ENCODE results near the gene RAD51D.
A peak's percentile ranks its signal among the peaks of the same experiment; 100 is the strongest.

Gene RAD51D

DNA sequence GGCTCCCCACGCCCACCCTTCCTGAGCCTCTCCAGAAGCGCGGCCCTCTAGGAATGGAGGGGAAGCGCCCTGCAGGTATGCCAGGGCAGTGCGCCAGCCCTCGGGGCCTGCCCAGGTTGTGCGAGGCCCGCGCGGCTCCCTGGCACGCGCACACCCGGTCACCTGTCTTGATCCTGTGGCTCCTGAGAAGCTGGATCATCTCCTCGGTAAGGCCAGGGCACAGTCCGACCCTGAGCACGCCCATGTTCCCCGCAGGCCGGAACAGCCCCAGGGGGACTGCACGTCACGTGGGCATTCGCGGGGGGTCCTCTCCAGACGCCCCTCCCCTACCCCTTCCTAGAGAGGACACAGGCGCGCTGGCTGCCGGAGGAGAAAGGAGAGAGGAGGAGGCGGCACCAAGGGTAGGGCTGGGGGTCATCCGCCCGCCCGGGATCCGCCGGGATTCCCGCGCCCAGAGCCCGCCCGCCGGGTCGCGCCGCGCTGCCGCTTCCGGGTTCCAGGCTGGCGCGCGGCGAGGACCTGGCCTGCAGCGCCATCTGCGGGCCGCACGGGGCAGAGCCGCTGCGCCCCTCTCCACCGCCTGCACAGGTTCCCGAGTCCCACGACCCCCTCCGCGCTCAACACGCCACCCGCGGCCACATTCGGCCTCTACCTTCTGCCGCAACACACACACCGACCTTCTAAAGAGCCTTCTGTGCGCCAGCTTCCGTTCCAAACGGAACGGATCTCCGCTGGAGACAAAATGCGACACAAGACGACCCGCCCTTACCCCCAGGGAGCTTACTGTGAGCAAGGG, at the start of gene RAD51D:
TSS of gene RAD51D (minus strand) at position 491 of the 796 bp plus-strand sequence. CDS start at position 244, 247 bp downstream.
- H2AFZ ChIP-seq (ENCODE audit: low read length) = peak within 1 kb of the TSS; percentile 97
- no peaks in the 10 kb centered on the region for H3K4me1 ChIP-seq (ENCODE audit: low read length)
- no peaks in the 10 kb centered on the region for H4K20me1 ChIP-seq (ENCODE audit: insufficient read depth, low read length)
- H3K27me3 ChIP-seq (replicated peaks; ENCODE audit: insufficient read depth, low read length) = no peaks in the 10 kb centered on the region
- DNase-seq = peak; percentile 75
- H3K79me2 ChIP-seq (ENCODE audit: low read length) = peaks cover 36% of the 10 kb centered on the region
- no peaks in the 10 kb centered on the region for H3F3A ChIP-seq (ENCODE audit: insufficient read depth, low read length)
- H3K36me3 ChIP-seq (replicated peaks; ENCODE audit: insufficient read depth, low read length) = no peaks in the 10 kb centered on the region
- TF ChIP-seq, protein P1, sequence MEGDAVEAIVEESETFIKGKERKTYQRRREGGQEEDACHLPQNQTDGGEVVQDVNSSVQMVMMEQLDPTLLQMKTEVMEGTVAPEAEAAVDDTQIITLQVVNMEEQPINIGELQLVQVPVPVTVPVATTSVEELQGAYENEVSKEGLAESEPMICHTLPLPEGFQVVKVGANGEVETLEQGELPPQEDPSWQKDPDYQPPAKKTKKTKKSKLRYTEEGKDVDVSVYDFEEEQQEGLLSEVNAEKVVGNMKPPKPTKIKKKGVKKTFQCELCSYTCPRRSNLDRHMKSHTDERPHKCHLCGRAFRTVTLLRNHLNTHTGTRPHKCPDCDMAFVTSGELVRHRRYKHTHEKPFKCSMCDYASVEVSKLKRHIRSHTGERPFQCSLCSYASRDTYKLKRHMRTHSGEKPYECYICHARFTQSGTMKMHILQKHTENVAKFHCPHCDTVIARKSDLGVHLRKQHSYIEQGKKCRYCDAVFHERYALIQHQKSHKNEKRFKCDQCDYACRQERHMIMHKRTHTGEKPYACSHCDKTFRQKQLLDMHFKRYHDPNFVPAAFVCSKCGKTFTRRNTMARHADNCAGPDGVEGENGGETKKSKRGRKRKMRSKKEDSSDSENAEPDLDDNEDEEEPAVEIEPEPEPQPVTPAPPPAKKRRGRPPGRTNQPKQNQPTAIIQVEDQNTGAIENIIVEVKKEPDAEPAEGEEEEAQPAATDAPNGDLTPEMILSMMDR (IDR thresholded peaks at IDR 0.05; ENCODE audit: low read length) = peak; percentile 89
- no peak for TF ChIP-seq EZH2 (optimal IDR thresholded peaks at IDR 0.05; ENCODE audit: low read depth, low read length)
- peak within 1 kb of the TSS; percentile 31; the same call in 1 of the 2 replicates for H3K27ac ChIP-seq (ENCODE audit: low read length)
- no peaks in the 10 kb centered on the region for H3K9me2 ChIP-seq (replicated peaks; ENCODE audit: insufficient read depth, low read length)
- H3K4me2 ChIP-seq (ENCODE audit: low read depth, low read length) = peak within 1 kb of the TSS; percentile 99
- no peaks in the 10 kb centered on the region for H3K9me3 ChIP-seq (replicated peaks; ENCODE audit: insufficient read depth, low read length)
- H3K4me3 ChIP-seq (ENCODE audit: low read length) = peak within 1 kb of the TSS; percentile 78
- peak within 1 kb of the TSS; percentile 82 for H3K9ac ChIP-seq (ENCODE audit: low read length)

DNA sequence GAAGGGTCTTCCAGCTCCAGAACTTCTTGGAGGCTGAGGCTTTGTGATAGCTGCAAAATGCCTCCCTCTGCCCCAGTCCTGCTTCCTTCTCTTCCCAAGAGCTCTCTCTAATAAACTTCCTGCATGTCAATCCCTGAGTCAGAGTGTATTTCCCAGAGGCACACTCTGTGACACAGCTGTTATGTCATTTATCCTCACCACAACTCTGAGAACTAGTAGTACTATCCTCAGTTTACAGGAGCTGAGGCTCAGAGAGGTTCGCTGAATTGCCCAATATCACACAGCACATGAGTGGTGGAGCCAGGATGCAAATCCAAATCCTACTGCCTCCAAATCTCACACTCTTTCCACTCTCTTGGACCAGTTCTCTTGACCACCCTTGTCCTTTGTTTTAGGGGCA, 48.0 kb upstream of the RAD51D start:
- H3F3A ChIP-seq (ENCODE audit: insufficient read depth, low read length) = no peaks in the 10 kb centered on the region
- no peak overlapping the region for H3K27ac ChIP-seq (ENCODE audit: low read length)
- no peak overlapping the region for H3K4me3 ChIP-seq (ENCODE audit: low read length)
- no peak for DNase-seq
- no peaks in the 10 kb centered on the region for H3K9me2 ChIP-seq (replicated peaks; ENCODE audit: insufficient read depth, low read length)
- TF ChIP-seq EZH2 (optimal IDR thresholded peaks at IDR 0.05; ENCODE audit: low read depth, low read length) (no peak), EZH2phosphoT487 (IDR thresholded peaks at IDR 0.05; ENCODE audit: low read length) (no peak)
- TF ChIP-seq, protein P1 (IDR thresholded peaks at IDR 0.05; ENCODE audit: low read length) = no peak
- no peaks in the 10 kb centered on the region for H3K79me2 ChIP-seq (ENCODE audit: low read length)
- H3K9ac ChIP-seq (ENCODE audit: low read length) = no peak overlapping the region
- no peaks in the 10 kb centered on the region for H3K9me3 ChIP-seq (replicated peaks; ENCODE audit: insufficient read depth, low read length)
- H4K20me1 ChIP-seq (ENCODE audit: insufficient read depth, low read length) = no peaks in the 10 kb centered on the region
- H3K27me3 ChIP-seq (replicated peaks; ENCODE audit: insufficient read depth, low read length) = no peaks in the 10 kb centered on the region
- no peak overlapping the region for H2AFZ ChIP-seq (ENCODE audit: low read length)
- H3K36me3 ChIP-seq (replicated peaks; ENCODE audit: insufficient read depth, low read length) = no peaks in the 10 kb centered on the region
- no peaks in the 10 kb centered on the region for H3K4me1 ChIP-seq (ENCODE audit: low read length)
- no peak overlapping the region for H3K4me2 ChIP-seq (ENCODE audit: low read depth, low read length)

DNA sequence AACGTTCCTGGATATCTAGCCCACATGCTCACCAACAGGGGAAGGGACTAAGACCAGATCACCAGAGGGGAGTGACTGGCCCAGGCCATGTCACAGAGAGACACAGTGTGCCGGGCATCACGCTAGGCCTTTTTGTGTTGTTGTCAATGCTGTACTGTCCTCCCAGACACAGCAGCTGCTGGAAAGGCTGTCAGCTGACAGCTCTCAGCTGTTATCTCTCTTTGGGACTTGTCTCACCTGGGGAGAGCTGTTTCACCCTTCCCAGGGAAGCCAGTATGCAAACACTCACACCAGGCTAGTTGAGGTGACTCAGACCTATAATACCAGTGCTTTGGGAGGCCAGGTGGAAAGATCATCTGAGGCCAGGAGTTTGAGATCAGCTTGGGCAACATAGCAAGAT, 47.4 kb upstream of the RAD51D start:
- Histone ChIP-seq H4K20me1 (ENCODE audit: insufficient read depth, low read length) (no peaks in the 10 kb centered on the region), H3K4me3 (ENCODE audit: low read length) (no peak overlapping the region), H3K27me3 (replicated peaks; ENCODE audit: insufficient read depth, low read length) (no peaks in the 10 kb centered on the region), H3F3A (ENCODE audit: insufficient read depth, low read length) (no peaks in the 10 kb centered on the region), H2AFZ (ENCODE audit: low read length) (no peak overlapping the region), H3K79me2 (ENCODE audit: low read length) (no peaks in the 10 kb centered on the region), H3K36me3 (replicated peaks; ENCODE audit: insufficient read depth, low read length) (no peaks in the 10 kb centered on the region), H3K27ac (ENCODE audit: low read length) (no peak overlapping the region), H3K4me1 (ENCODE audit: low read length) (no peaks in the 10 kb centered on the region), H3K9me2 (replicated peaks; ENCODE audit: insufficient read depth, low read length) (no peaks in the 10 kb centered on the region), H3K9me3 (replicated peaks; ENCODE audit: insufficient read depth, low read length) (no peaks in the 10 kb centered on the region), H3K4me2 (ENCODE audit: low read depth, low read length) (no peak overlapping the region), H3K9ac (ENCODE audit: low read length) (no peak overlapping the region)
- DNase-seq = no peak
- no peak for TF ChIP-seq EZH2 (optimal IDR thresholded peaks at IDR 0.05; ENCODE audit: low read depth, low read length)
- TF ChIP-seq EZH2phosphoT487 (IDR thresholded peaks at IDR 0.05; ENCODE audit: low read length) = no peak
- TF ChIP-seq, protein P1 (IDR thresholded peaks at IDR 0.05; ENCODE audit: low read length) = no peak

All from MM.1S (cell line).